ENCODE data around the gene RAB11FIP5.

DNA sequence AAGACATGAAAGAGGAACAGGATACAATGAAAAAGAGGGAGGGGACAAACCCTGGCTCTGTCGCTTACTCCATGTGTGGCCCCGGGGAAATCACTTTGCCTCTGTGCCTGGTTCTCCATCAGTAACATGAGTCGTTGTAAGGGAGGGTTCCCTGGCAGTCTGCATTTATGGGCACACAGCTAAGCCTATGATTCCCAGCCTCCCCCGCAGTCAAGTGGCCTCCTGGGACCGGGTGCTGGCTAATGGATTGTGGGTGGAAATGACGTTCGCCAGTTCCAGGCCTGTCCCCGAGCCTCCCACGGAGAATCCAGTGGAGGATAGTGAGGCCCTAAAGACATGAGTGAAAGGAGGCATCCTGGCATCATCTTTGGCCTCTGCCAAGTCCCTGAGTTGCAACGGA is 83.9 kb downstream of the RAB11FIP5 start:
- TF ChIP-seq, protein P1, sequence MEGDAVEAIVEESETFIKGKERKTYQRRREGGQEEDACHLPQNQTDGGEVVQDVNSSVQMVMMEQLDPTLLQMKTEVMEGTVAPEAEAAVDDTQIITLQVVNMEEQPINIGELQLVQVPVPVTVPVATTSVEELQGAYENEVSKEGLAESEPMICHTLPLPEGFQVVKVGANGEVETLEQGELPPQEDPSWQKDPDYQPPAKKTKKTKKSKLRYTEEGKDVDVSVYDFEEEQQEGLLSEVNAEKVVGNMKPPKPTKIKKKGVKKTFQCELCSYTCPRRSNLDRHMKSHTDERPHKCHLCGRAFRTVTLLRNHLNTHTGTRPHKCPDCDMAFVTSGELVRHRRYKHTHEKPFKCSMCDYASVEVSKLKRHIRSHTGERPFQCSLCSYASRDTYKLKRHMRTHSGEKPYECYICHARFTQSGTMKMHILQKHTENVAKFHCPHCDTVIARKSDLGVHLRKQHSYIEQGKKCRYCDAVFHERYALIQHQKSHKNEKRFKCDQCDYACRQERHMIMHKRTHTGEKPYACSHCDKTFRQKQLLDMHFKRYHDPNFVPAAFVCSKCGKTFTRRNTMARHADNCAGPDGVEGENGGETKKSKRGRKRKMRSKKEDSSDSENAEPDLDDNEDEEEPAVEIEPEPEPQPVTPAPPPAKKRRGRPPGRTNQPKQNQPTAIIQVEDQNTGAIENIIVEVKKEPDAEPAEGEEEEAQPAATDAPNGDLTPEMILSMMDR (conservative IDR thresholded peaks at IDR 0.05; ENCODE audit: low read depth, low read length), result no peak
- TF ChIP-seq RCOR1 (IDR thresholded peaks at IDR 0.05; ENCODE audit: insufficient replicate concordance, low read length), result no peak
- TF ChIP-seq RAD21 (IDR thresholded peaks at IDR 0.05; ENCODE audit: low read length), result no peak
- no peak for TF ChIP-seq SMC3 (IDR thresholded peaks at IDR 0.05; ENCODE audit: low read depth, low read length)
- TF ChIP-seq, protein P2, sequence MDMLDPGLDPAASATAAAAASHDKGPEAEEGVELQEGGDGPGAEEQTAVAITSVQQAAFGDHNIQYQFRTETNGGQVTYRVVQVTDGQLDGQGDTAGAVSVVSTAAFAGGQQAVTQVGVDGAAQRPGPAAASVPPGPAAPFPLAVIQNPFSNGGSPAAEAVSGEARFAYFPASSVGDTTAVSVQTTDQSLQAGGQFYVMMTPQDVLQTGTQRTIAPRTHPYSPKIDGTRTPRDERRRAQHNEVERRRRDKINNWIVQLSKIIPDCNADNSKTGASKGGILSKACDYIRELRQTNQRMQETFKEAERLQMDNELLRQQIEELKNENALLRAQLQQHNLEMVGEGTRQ (IDR thresholded peaks at IDR 0.05; ENCODE audit: low read depth, low read length), result no peak
- TF ChIP-seq CHD1 (IDR thresholded peaks at IDR 0.05; ENCODE audit: low read depth, low read length), result no peak
